GM23338 (cell line): ENCODE data around the gene OR10J4. TPM values are rescaled to one million over a fixed set of nuclear protein-coding genes. Genes with fewer than 3 reads are reported as not detected.

Experiments
- polyA plus RNA-seq: library from polyadenylated mRNA; unstranded; fragments of >200 nt; fragmentation: Nextera tagmentation; extraction: Ambion mirVana; gene quantifications from 2 replicates; pipeline ENCODE4 v1.2.1, GENCODE V29; 2016
- total RNA-seq: library from RNA; depleted of rRNA; stranded (reverse); fragments of >200 nt; shearing (Covaris generic); gene quantifications from 2 replicates; pipeline ENCODE4 v1.2.3, GENCODE V29; 2014; rRNA removed

The OR10J4 gene
- total and polyA plus RNA-seq, 2 experiments from 2014 or later, result not detected

Other genes starting within 250 kb of the OR10J4 start
- not detected in 2 replicates for gene ACKR1, start 227.3 kb upstream of the OR10J4 start, total RNA-seq
- 0.29 TPM in 1 of 2 replicates, not detected in the other for gene ACKR1, start 227.3 kb upstream of the OR10J4 start, polyA plus RNA-seq
- not detected in 2 replicates for gene FCER1A, start 129.9 kb upstream of the OR10J4 start, total RNA-seq
- gene FCER1A, start 129.9 kb upstream of the OR10J4 start, polyA plus RNA-seq, result not detected in 2 replicates
- gene OR10J1, start 7.5 kb downstream of the OR10J4 start, total RNA-seq, result not detected in 2 replicates
- gene OR10J1, start 7.5 kb downstream of the OR10J4 start, polyA plus RNA-seq, result not detected in 2 replicates
- not detected in 2 replicates for gene OR10J5, start 103.8 kb downstream of the OR10J4 start, total RNA-seq
- not detected in 2 replicates for gene OR10J5, start 103.8 kb downstream of the OR10J4 start, polyA plus RNA-seq
- not detected in 2 replicates for gene APCS, start 155.6 kb downstream of the OR10J4 start, total RNA-seq
- not detected in 2 replicates for gene APCS, start 155.6 kb downstream of the OR10J4 start, polyA plus RNA-seq